ENCODE measurements around the gene ZNF184. TPM values are rescaled to one million over a fixed set of nuclear protein-coding genes. Genes with fewer than 3 reads are reported as not detected.

ZNF184 gene
- total and polyA plus RNA-seq, 9 of the 15 experiments (the other 6 are each of a cell fraction or from before 2014, with no cell fraction given): 7.6 to 22.2 (median 12.8) TPM

DNA sequence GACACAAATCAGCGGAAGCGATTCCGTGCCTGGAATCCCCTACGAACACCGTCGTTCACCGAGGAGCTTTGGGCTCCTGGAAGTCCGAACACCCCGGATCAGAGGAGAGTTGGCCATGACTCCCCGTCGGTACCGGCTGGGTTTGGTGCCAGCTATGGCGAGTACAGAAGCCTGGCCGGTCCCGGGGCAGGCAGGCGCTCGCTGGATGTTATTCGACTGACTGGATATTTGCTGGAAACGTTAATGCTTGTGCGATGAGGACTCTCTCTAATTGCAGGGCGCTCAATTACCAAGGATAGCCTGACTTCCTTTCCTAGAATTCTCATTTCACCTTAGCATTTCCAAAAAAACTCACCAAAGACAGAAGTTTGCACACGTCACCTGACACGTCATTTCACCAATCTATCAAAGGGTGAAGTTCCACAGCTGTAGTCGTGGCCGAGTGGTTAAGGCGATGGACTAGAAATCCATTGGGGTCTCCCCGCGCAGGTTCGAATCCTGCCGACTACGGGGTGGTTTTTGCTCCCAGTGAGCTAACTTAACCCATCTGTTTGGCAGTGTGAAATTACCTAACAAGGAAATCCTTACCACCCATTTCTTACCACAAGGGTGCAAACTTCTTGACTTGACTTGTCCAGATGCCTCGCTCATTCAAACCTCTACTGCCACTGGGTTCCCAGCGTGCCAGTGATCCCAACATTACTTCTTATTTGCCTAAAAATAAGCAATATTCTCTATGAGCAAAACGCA is 22.7 kb upstream of the ZNF184 start (continued):
- no peak for TF ChIP-seq CBFB (CRISPR knock-in tag; IDR thresholded peaks at IDR 0.05)
- no peak for TF ChIP-seq PML (IDR thresholded peaks at IDR 0.05; ENCODE audit: low read length)
- TF ChIP-seq JUND (IDR thresholded peaks at IDR 0.05; ENCODE audit: borderline replicate concordance, low read depth, low read length): peak; percentile 87
- TF ChIP-seq JUND (tag; IDR thresholded peaks at IDR 0.05; ENCODE audit: borderline replicate concordance, low read depth, low read length): peak; percentile 83; the same call in 2 of the 3 replicates
- no peak for TF ChIP-seq CEBPG (CRISPR knock-in tag; IDR thresholded peaks at IDR 0.05)
- 0 out of 4 replicates have a peak, but pooled peaks of 1 of the 2 experiments have one; percentile 46 for TF ChIP-seq CEBPG (tag; conservative IDR thresholded peaks at IDR 0.05 in 1 of 2, IDR thresholded peaks at IDR 0.05 in 1 of 2)
- no peak for TF ChIP-seq HNRNPK (IDR thresholded peaks at IDR 0.05; ENCODE audit: low read depth, low read length, poor library complexity, severe bottlenecking)
- TF ChIP-seq HLTF (IDR thresholded peaks at IDR 0.05): peak; percentile 80; the same call in 1 of the 2 replicates
- TF ChIP-seq, protein P1, sequence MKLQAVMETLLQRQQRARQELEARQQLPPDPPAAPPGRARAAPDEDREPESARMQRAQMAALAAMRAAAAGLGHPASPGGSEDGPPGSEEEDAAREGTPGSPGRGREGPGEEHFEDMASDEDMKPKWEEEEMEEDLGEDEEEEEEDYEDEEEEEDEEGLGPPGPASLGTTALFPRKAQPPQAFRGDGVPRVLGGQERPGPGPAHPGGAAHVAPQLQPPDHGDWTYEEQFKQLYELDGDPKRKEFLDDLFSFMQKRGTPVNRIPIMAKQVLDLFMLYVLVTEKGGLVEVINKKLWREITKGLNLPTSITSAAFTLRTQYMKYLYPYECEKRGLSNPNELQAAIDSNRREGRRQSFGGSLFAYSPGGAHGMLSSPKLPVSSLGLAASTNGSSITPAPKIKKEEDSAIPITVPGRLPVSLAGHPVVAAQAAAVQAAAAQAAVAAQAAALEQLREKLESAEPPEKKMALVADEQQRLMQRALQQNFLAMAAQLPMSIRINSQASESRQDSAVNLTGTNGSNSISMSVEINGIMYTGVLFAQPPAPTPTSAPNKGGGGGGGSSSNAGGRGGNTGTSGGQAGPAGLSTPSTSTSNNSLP (IDR thresholded peaks at IDR 0.05; ENCODE audit: borderline replicate concordance, low read depth, low read length): peak; percentile 84
- no peak for TF ChIP-seq NCOA4 (IDR thresholded peaks at IDR 0.05; ENCODE audit: partially characterized antibody)
- TF ChIP-seq ZKSCAN8 (CRISPR knock-in tag; IDR thresholded peaks at IDR 0.05): no peak
- TF ChIP-seq, protein P2, sequence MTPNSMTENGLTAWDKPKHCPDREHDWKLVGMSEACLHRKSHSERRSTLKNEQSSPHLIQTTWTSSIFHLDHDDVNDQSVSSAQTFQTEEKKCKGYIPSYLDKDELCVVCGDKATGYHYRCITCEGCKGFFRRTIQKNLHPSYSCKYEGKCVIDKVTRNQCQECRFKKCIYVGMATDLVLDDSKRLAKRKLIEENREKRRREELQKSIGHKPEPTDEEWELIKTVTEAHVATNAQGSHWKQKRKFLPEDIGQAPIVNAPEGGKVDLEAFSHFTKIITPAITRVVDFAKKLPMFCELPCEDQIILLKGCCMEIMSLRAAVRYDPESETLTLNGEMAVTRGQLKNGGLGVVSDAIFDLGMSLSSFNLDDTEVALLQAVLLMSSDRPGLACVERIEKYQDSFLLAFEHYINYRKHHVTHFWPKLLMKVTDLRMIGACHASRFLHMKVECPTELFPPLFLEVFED (CRISPR knock-in tag; conservative IDR thresholded peaks at IDR 0.05): no peak
- no peak for TF ChIP-seq MEF2A (IDR thresholded peaks at IDR 0.05; ENCODE audit: control insufficient read depth, low read depth, low read length)
- no peak for TF ChIP-seq U2AF2 (optimal IDR thresholded peaks at IDR 0.05; ENCODE audit: low read depth, low read length)
- TF ChIP-seq MYC (IDR thresholded peaks at IDR 0.05; ENCODE audit: low read depth, low read length): peak; percentile 60
- no peak for TF ChIP-seq MYC (CRISPR knock-in tag; IDR thresholded peaks at IDR 0.05; ENCODE audit: borderline replicate concordance, low read depth)
- peak; percentile 98 for TF ChIP-seq CREM (IDR thresholded peaks at IDR 0.05; ENCODE audit: low read depth)
- no peak for TF ChIP-seq PTBP1 (IDR thresholded peaks at IDR 0.05; ENCODE audit: low read depth, low read length)
- peak; percentile 95 for TF ChIP-seq CREB1 (IDR thresholded peaks at IDR 0.05)
- TF ChIP-seq CREB1 (CRISPR knock-in tag; IDR thresholded peaks at IDR 0.05): peak; percentile 95
- TF ChIP-seq NFE2L1 (tag; IDR thresholded peaks at IDR 0.05; ENCODE audit: borderline replicate concordance, low read depth): no peak
- TF ChIP-seq KAT8 (IDR thresholded peaks at IDR 0.05; ENCODE audit: low read depth): no peak
- TF ChIP-seq ZNF24 (IDR thresholded peaks at IDR 0.05): peak; percentile 88
- TF ChIP-seq KHSRP (IDR thresholded peaks at IDR 0.05): peak; percentile 90
- TF ChIP-seq RBM39 (optimal IDR thresholded peaks at IDR 0.05; ENCODE audit: low read depth, low read length): no peak
- peak; percentile 83; the same call in 1 of the 2 replicates for TF ChIP-seq CTBP1 (IDR thresholded peaks at IDR 0.05; ENCODE audit: borderline replicate concordance)
- peak; percentile 88 for TF ChIP-seq GATAD2B (IDR thresholded peaks at IDR 0.05; ENCODE audit: borderline replicate concordance)

Measured in K562 (cell line).